Measurements from ENCODE around the gene SMIM14.

DNA sequence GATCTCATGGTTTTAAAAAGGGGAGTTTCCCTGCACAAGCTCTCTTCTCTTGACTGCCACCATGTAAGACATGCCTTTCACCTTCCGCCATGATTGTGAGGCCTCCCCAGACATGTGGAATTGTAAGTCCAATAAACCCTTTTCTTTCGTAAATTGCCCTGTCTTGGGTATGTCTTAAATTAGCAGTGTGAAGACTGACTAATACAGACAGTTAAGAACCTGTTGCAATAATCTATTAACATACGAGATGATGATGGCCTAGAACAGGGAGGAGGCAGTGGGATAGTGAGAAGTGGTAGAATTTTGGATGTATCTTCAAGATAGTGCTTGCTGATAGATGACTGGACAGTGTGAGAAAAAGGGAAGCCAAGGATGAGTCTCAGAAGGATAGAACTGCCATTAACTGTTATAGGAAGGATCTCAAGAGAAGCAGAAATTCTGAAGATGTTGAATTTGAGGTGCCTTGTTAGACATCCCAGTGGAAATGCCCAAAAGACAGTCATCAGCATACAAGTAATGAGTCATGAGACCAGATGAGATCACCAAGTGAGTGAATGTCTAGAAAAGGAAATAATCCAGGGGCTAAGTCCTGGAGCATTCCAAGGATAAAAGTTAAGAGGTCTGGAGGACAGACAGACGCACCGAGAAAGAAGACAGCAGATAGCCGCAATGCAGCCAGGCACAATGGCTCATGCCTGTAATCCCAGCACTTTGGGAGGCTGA is 72.6 kb downstream of the SMIM14 start:
- no peak for TF ChIP-seq POLR2A (IDR thresholded peaks at IDR 0.05; ENCODE audit: low read depth, low read length)
- TF ChIP-seq POLR2AphosphoS5 (IDR thresholded peaks at IDR 0.05; ENCODE audit: low read depth, low read length) = no peak

Measured in GM12892 (cell line).